Natural killer cell (primary cell): Measurements from ENCODE around the gene AKAP14. TPM values are rescaled to one million over a fixed set of nuclear protein-coding genes. Genes with fewer than 3 reads are reported as not detected.
A peak's percentile ranks its signal among the peaks of the same experiment; 100 is the strongest.

Source experiments
- ATAC-seq, 3 donors: fragments of 150-1000 bp in 2 of 3; fragments of 200-7000 bp in 1 of 3; cut with Tn5 transposase; 1 replicate in 1 of 3; 2 replicates in 2 of 3; pipeline ENCODE4 v1.10.0; 2021; ENCODE audit warnings: mild to moderate bottlenecking in 2 of 3, moderate library complexity in 2 of 3
- DNase-seq, 2 donors: peaks; one replicate each; pipeline versions ENCODE4 v3.0.0 to v3.0.0-alpha.2; 2013 to 2021; ENCODE audit warnings: mixed read lengths in 1 of 2
- H3K27ac ChIP-seq: one replicate; pipeline ENCODE4 v1.5.1; 2013; ENCODE audit warnings: mild to moderate bottlenecking, low read length
- H3K27me3 ChIP-seq: one replicate; pipeline ENCODE4 v1.6.1; 2013; ENCODE audit warnings: low read length; ENCODE audit not compliant: control insufficient read depth, insufficient read depth
- H3K36me3 ChIP-seq: one replicate; pipeline ENCODE4 v1.6.1; 2013; ENCODE audit warnings: low read length; ENCODE audit not compliant: control insufficient read depth, insufficient read depth
- H3K4me1 ChIP-seq: one replicate; pipeline ENCODE4 v1.6.1; 2013; ENCODE audit warnings: low read length; ENCODE audit not compliant: control insufficient read depth, insufficient read depth
- H3K4me3 ChIP-seq: one replicate; pipeline ENCODE4 v1.5.1; 2013; ENCODE audit warnings: low read length
- H3K9me3 ChIP-seq: one replicate; pipeline ENCODE4 v1.6.1; 2013; ENCODE audit warnings: low read length; ENCODE audit not compliant: control insufficient read depth, insufficient read depth
- H3K27ac Mint-ChIP-seq, 2 donors: one replicate each; pipeline ENCODE4 v1.8.0; 2022; ENCODE audit warnings: mild to moderate bottlenecking in 2 of 2, mixed read lengths in 2 of 2, moderate library complexity in 1 of 2
- H3K27me3 Mint-ChIP-seq, 2 donors: one replicate each; pipeline ENCODE4 v1.8.0; 2022; ENCODE audit warnings: low read depth in 2 of 2, mixed read lengths in 2 of 2
- H3K36me3 Mint-ChIP-seq: one replicate; pipeline ENCODE4 v1.8.0; 2022; ENCODE audit warnings: mixed read lengths
- H3K4me1 Mint-ChIP-seq, 2 donors: one replicate each; pipeline ENCODE4 v1.8.0; 2022; ENCODE audit warnings: mixed read lengths in 2 of 2
- H3K4me3 Mint-ChIP-seq: one replicate; pipeline ENCODE4 v1.8.0; 2022; ENCODE audit warnings: mild to moderate bottlenecking, moderate library complexity, mixed read lengths
- H3K9me3 Mint-ChIP-seq, 2 donors: one replicate each; pipeline ENCODE4 v1.8.0; 2022; ENCODE audit warnings: mixed read lengths in 2 of 2
- CTCF ChIP-seq: fragments of 200-600 bp; IDR thresholded peaks from one replicate; pipeline ENCODE4 v1.8.0; 2022; ENCODE audit warnings: antibody characterized with exemption
- WGBS: methylation state at CpG from one replicate; pipeline ENCODE4 v1.1.7; 2013; ENCODE audit warnings: missing lambda C conversion rate; ENCODE audit not compliant: insufficient coverage; 5-methylcytosine and 5-hydroxymethylcytosine counted together
- intact Hi-C: fragments of 100-400 bp; cut with micrococcal nuclease; formaldehyde crosslinking; loops from one replicate; pipeline ENCODE4 v1.14.2; 2022
- total RNA-seq, 4 donors: library from RNA; stranded (reverse); fragments of 120-200 nt in 1 of 4; gene quantifications; one replicate each; pipeline versions ENCODE4 v1.2.3 to v1.2.4, GENCODE V29; 2013 to 2022

Gene AKAP14
- total RNA-seq, 3 donors from 2014 or later (not counting 1 experiment from before 2014, with no cell fraction given), result not detected

GRCh38 chrX:119941336-119941735 lies 45.6 kb downstream of the AKAP14 start:
- peak overlapping the region; percentile 28 for H3K4me3 Mint-ChIP-seq
- TF ChIP-seq CTCF, result no peak
- Histone ChIP-seq H3K27me3 (no peaks in the 10 kb centered on the region), H3K27ac (no peak overlapping the region), H3K4me3 (no peak overlapping the region), H3K9me3 (no peaks in the 10 kb centered on the region), H3K36me3 (peaks cover 8% of the 10 kb centered on the region), H3K4me1 (peaks cover 20% of the 10 kb centered on the region)
- ATAC-seq, result no peak
- no peaks in the 10 kb centered on the region for H3K27me3 Mint-ChIP-seq
- peak overlapping the region; percentile 90 to 94 for H3K27ac Mint-ChIP-seq
- no peak for DNase-seq
- intact Hi-C loops, result no loop called here
- peaks cover 19 to 21% of the 10 kb centered on the region in 2 donors for H3K4me1 Mint-ChIP-seq
- no peaks in the 10 kb centered on the region for H3K36me3 Mint-ChIP-seq
- H3K9me3 Mint-ChIP-seq, result no peaks in the 10 kb centered on the region

GRCh38 chrX:119942173-119942819 lies 46.6 kb downstream of the AKAP14 start:
- no peaks in the 10 kb centered on the region for H3K36me3 ChIP-seq
- ATAC-seq (no peak), DNase-seq (no peak)
- H3K27ac Mint-ChIP-seq, result peak overlapping the region; percentile 90 to 94
- WGBS, result 66% methylated on average over 12 of the region's 13 CpGs
- H3K9me3 ChIP-seq, result no peaks in the 10 kb centered on the region
- intact Hi-C loops, result no loop called here
- peak overlapping the region; percentile 92 for H3K27ac ChIP-seq
- H3K4me1 Mint-ChIP-seq, result peaks cover 19 to 21% of the 10 kb centered on the region in 2 donors
- peak overlapping the region; percentile 91 for H3K4me3 Mint-ChIP-seq
- H3K4me1 ChIP-seq, result peaks cover 20% of the 10 kb centered on the region
- H3K4me3 ChIP-seq, result peak overlapping the region; percentile 82
- TF ChIP-seq CTCF, result no peak
- H3K36me3 Mint-ChIP-seq, result no peaks in the 10 kb centered on the region
- peaks cover 0 to 7% of the 10 kb centered on the region in 2 donors for H3K27me3 Mint-ChIP-seq
- no peaks in the 10 kb centered on the region for H3K27me3 ChIP-seq
- H3K9me3 Mint-ChIP-seq, result no peaks in the 10 kb centered on the region

GRCh38 chrX:119942831-119943184 lies 47.1 kb downstream of the AKAP14 start:
- TF ChIP-seq CTCF, result no peak
- Mint-ChIP-seq H3K36me3 (no peaks in the 10 kb centered on the region), H3K9me3 (no peaks in the 10 kb centered on the region), H3K27me3 (peaks cover 0 to 7% of the 10 kb centered on the region in 2 donors), H3K4me3 (peak overlapping the region; percentile 91), H3K4me1 (peaks cover 19 to 21% of the 10 kb centered on the region in 2 donors), H3K27ac (peak overlapping the region; percentile 90 to 94)
- H3K27ac ChIP-seq, result peak overlapping the region; percentile 92
- ATAC-seq (peak in 1 of 3 donors; percentile 11), DNase-seq (no peak)
- no peaks in the 10 kb centered on the region for H3K9me3 ChIP-seq
- no peaks in the 10 kb centered on the region for H3K27me3 ChIP-seq
- H3K4me3 ChIP-seq, result peak overlapping the region; percentile 82
- under 1% methylated on average over 14 of the region's 14 CpGs for WGBS
- no peaks in the 10 kb centered on the region for H3K36me3 ChIP-seq
- peaks cover 20% of the 10 kb centered on the region for H3K4me1 ChIP-seq
- intact Hi-C loops, result no loop called here
